HG03103 (cell line): Measurements from ENCODE around the gene UNC119B.
"Not testable (repeated sequence)": the region's sequence is repeated elsewhere in the genome, so short reads cannot be mapped to it uniquely, and the experiment has no call there.

ENCODE experiments used
- ATAC-seq: cut with Tn5 transposase; IDR thresholded peaks from one replicate; pipeline ENCODE4 v1.9.1; 2021; ENCODE audit warnings: low read depth; ENCODE audit not compliant: unreplicated experiment

UNC119B gene

GRCh38 chr12:120718055-120718454 is 7.8 kb downstream of the UNC119B start:
- no peak for ATAC-seq

- ATAC-seq: no peak
Observed at GRCh38 chr12:120719072-120719471, 8.8 kb downstream of the UNC119B start.

GRCh38 chr12:120719496-120720233 is 9.4 kb downstream of the UNC119B start:
- no peak for ATAC-seq

GRCh38 chr12:120720234-120720986 is 10.2 kb downstream of the UNC119B start:
- no peak for ATAC-seq

GRCh38 chr12:120720987-120721801 is 10.9 kb downstream of the UNC119B start:
- ATAC-seq: no peak

GRCh38 chr12:120721866-120722265 is 11.6 kb downstream of the UNC119B start:
- no peak for ATAC-seq

GRCh38 chr12:120722784-120723183 is 12.5 kb downstream of the UNC119B start:
- ATAC-seq: no peak

GRCh38 chr12:120724720-120725119 is 14.5 kb downstream of the UNC119B start:
- no peak for ATAC-seq

- no peak for ATAC-seq
Observed at GRCh38 chr12:120725151-120725658, 14.9 kb downstream of the UNC119B start.

- ATAC-seq: peak; percentile 87
Observed at GRCh38 chr12:120725659-120726509, 15.6 kb downstream of the UNC119B start, which contains the start of gene ACADS. ACADS (plus strand) TSS chr12:120725826; CDS start chr12:120725886, 60 bp downstream.

GRCh38 chr12:120726510-120726793 is 16.2 kb downstream of the UNC119B start:
- ATAC-seq: no peak

GRCh38 chr12:120726961-120727360 is 16.7 kb downstream of the UNC119B start:
- no peak for ATAC-seq

GRCh38 chr12:120732198-120732597 is 21.9 kb downstream of the UNC119B start:
- ATAC-seq: not testable (repeated sequence)

- no peak for ATAC-seq
Observed at GRCh38 chr12:120733574-120733973, 23.3 kb downstream of the UNC119B start.

GRCh38 chr12:120734210-120734609 is 24.0 kb downstream of the UNC119B start:
- no peak for ATAC-seq

- ATAC-seq: no peak
Observed at GRCh38 chr12:120735181-120735580, 24.9 kb downstream of the UNC119B start.

- ATAC-seq: no peak
Observed at GRCh38 chr12:120736404-120737331, 26.4 kb downstream of the UNC119B start.

GRCh38 chr12:120737557-120738251 is 27.4 kb downstream of the UNC119B start:
- ATAC-seq: no peak
